Kidney (tissue), 14 donors: ENCODE results near the gene GRIK3. TPM values are rescaled to one million over a fixed set of nuclear protein-coding genes. Genes with fewer than 3 reads are reported as not detected.
A peak's percentile ranks its signal among the peaks of the same experiment; 100 is the strongest.
"Not testable (repeated sequence)": the region's sequence is repeated elsewhere in the genome, so short reads cannot be mapped to it uniquely, and the experiment has no call there.

Experiments
- DNase-seq, 5 donors: peaks; one replicate each; pipeline ENCODE4 v3.0.0-alpha.2; 2013 to 2020
- FAIRE-seq: peaks from 2 replicates; lab custom pipeline; 2012; peaks lifted over from hg19 to GRCh38; lab: Jason Lieb, UNC
- H3K27ac ChIP-seq, 2 donors: one replicate each; pipeline ENCODE4 v1.7.0; 2013; ENCODE audit warnings: low read depth in 2 of 2, low read length in 2 of 2, inconsistent platforms in 1 of 2
- H3K27me3 ChIP-seq: one replicate; pipeline ENCODE4 v1.7.1; 2013; ENCODE audit warnings: low read length, inconsistent platforms; ENCODE audit not compliant: control insufficient read depth, insufficient read depth
- H3K36me3 ChIP-seq, 3 donors: one replicate each; pipeline versions ENCODE4 v1.7.0 to v1.7.1; 2013; ENCODE audit warnings: low read length in 3 of 3, control low read depth in 1 of 3, inconsistent platforms in 1 of 3; ENCODE audit not compliant: insufficient read depth in 3 of 3, control insufficient read depth in 2 of 3
- H3K4me1 ChIP-seq, 3 donors: one replicate each; pipeline versions ENCODE4 v1.7.0 to v1.7.1; 2013; ENCODE audit warnings: low read length in 3 of 3, inconsistent platforms in 1 of 3, low read depth in 1 of 3; ENCODE audit not compliant: control insufficient read depth in 2 of 3, insufficient read depth in 2 of 3
- H3K4me3 ChIP-seq, 3 donors: one replicate each; pipeline versions ENCODE4 v1.7.0 to v1.8.1; 2013; ENCODE audit warnings: low read length in 3 of 3, control low read depth in 1 of 3, inconsistent platforms in 1 of 3
- H3K9ac ChIP-seq, 3 donors: one replicate each; pipeline versions ENCODE4 v1.7.0 to v1.7.1; 2013; ENCODE audit warnings: low read length in 3 of 3, control low read depth in 1 of 3, inconsistent platforms in 1 of 3
- H3K9me3 ChIP-seq, 3 donors: one replicate each; pipeline versions ENCODE4 v1.7.0 to v1.7.1; 2013; ENCODE audit warnings: low read length in 3 of 3, control low read depth in 1 of 3, inconsistent platforms in 1 of 3; ENCODE audit not compliant: control insufficient read depth in 2 of 3, insufficient read depth in 1 of 3
- intact Hi-C: fragments of 100-400 bp; cut with DNase I; formaldehyde crosslinking; loops from one replicate; pipeline ENCODE4 v1.11.1; 2022
- polyA plus RNA-seq: library from polyadenylated mRNA; stranded (reverse); fragments of 350-450 nt; fragmentation: Illumina TruSeq; extraction: RNeasy Lipid Tissue Mini Kit (QIAGEN cat#74804); gene quantifications from one replicate; pipeline ENCODE4 v1.2.3, GENCODE V29; 2014; ENCODE audit warnings: low read depth, low replicate concordance; ENCODE audit not compliant: insufficient read depth
- total RNA-seq: library from RNA; stranded (reverse); fragmentation: NEBNext Ultra II Directional; extraction: Animal tissue kit (Norgen Biotek cat#: 25700); gene quantifications from one replicate; pipeline ENCODE4 v1.2.1, GENCODE V29; 2021
- TF ChIP-seq, protein P1 (sequence below): IDR thresholded peaks from 3 replicates; pipeline ENCODE4 v1.5.1; 2012; ENCODE audit warnings: mild to moderate bottlenecking, moderate library complexity, borderline replicate concordance; ENCODE audit not compliant: insufficient read depth; ENCODE audit errors: extremely low read depth
- donor health status: control.
- donor health status: control.
- donor health status: control.
- donor health status: control.
- donor health status: control.
- donor health status: DM: yes; HTN: yes; CAD: no.
- donor health status: Normal renal cell carcinoma (clear cell type).

Gene GRIK3
- total and polyA plus RNA-seq, 2 donors from 2014 or later, result 0.06 to 0.38 TPM

DNA sequence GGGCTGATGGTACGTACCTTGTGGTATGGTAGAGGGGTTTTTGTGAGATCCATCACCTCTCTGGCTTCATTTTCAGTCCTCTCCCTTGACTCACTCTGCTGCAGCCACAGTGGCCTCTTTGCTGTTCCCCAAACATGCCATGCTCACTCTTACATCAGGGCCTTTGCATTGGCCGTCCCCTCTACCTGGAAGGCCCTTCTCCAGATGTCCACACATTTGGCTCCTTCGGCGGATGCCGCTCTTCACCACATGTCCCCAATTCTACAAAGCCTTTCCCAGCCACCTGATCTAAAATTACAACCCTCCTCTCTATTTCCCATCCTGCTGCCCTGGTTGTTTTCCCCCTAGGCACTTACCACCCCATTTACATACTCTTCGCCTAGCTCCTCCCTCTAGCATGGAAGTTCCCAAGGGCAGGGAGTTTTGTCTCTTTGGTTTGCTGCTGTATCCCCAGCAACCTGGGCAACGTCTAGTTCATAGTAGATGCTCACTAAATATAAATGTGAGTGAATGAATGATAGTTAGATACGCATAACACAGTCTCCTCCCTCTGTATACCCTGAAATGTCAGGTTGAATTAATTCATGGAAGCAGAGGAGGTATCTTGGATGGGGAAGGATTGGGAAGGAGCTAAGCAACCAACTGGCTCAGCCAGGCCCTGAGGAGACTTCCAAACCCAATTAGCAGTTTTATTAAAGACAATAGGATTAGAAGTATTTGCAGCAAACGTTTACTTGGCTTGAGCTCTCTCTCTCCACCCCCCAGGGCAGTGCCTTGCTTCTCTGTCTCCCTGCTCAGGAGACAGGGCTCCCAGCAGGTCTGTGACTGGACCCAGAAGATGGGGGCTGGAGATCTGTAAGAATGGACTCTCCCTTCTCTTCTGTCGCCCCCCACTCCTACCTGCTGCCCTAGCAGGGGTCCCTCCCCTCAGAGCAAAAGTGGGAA, 264.2 kb downstream of the GRIK3 start:
- intact Hi-C loops, result no loop called here
- H3K27ac ChIP-seq, result no peak overlapping the region
- H3K36me3 ChIP-seq, result no peaks in the 10 kb centered on the region
- H3K9me3 ChIP-seq, result no peaks in the 10 kb centered on the region
- no peaks in the 10 kb centered on the region for H3K27me3 ChIP-seq
- no peak for FAIRE-seq
- H3K9ac ChIP-seq, result no peak overlapping the region
- peak in 1 of 5 donors; percentile 6 for DNase-seq
- H3K4me1 ChIP-seq, result no peaks in the 10 kb centered on the region
- TF ChIP-seq, protein P1, sequence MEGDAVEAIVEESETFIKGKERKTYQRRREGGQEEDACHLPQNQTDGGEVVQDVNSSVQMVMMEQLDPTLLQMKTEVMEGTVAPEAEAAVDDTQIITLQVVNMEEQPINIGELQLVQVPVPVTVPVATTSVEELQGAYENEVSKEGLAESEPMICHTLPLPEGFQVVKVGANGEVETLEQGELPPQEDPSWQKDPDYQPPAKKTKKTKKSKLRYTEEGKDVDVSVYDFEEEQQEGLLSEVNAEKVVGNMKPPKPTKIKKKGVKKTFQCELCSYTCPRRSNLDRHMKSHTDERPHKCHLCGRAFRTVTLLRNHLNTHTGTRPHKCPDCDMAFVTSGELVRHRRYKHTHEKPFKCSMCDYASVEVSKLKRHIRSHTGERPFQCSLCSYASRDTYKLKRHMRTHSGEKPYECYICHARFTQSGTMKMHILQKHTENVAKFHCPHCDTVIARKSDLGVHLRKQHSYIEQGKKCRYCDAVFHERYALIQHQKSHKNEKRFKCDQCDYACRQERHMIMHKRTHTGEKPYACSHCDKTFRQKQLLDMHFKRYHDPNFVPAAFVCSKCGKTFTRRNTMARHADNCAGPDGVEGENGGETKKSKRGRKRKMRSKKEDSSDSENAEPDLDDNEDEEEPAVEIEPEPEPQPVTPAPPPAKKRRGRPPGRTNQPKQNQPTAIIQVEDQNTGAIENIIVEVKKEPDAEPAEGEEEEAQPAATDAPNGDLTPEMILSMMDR, result no peak
- H3K4me3 ChIP-seq, result no peak overlapping the region

DNA sequence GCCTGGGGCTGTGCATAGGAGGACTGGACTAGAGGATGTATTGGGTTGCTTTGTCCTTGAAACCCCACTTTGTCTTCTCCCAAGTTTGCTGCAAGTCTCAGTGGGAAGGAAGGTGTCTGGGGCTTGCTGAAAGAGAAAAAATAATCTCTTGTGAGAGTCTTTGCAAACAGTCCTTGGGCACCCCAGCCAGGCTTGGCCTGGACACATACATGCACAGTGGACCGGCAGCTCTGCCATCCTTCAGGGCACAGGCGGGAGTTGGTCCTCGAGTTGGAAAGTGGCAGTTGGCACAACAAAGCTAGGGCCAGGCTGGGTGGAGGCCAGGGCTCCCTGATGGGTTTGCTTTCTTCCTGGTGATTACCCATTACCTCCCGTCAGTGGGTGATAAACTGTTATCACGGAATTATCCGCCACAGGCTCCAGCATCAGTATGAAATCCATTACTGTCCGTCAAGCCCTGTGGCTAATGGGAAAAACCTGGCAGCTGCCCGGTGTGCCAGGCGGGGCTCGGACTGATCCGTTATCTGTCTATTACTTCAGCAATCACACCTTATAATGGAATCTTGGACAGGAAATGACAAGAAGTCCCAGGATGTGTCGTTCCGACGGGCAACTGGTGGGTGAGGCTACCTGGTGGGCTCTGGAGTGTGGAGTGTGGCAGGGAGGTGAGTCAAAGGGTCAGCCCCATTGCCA, 265.7 kb downstream of the GRIK3 start:
- Histone ChIP-seq H3K27ac (no peak overlapping the region), H3K4me3 (no peak overlapping the region), H3K27me3 (no peaks in the 10 kb centered on the region), H3K9me3 (no peaks in the 10 kb centered on the region), H3K9ac (no peak overlapping the region), H3K4me1 (no peaks in the 10 kb centered on the region), H3K36me3 (no peaks in the 10 kb centered on the region)
- TF ChIP-seq, protein P1, result no peak
- DNase-seq, result peak in 1 of 5 donors; percentile 22
- FAIRE-seq, result no peak
- intact Hi-C loops, result no loop called here

DNA sequence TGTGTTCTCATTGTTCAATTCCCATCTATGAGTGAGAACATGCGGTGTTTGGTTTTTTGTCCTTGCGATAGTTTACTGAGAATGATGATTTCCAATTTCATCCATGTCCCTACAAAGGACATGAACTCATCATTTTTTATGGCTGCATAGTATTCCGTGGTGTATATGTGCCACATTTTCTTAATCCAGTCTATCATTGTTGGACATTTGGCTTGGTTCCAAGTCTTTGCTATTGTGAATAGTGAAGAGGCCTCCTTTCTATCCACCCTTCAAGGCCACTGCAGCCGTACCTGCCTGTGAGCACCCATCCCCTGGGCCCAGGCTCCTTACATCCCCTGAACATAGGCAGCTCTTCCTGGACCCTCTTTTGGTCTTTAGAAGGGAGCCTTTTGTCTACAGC, 266.9 kb downstream of the GRIK3 start:
- FAIRE-seq, H3K27me3 ChIP-seq, DNase-seq, H3K9me3 ChIP-seq, H3K36me3 ChIP-seq, H3K9ac ChIP-seq, H3K27ac ChIP-seq, H3K4me3 ChIP-seq, H3K4me1 ChIP-seq, intact Hi-C loops: not testable (repeated sequence)

DNA sequence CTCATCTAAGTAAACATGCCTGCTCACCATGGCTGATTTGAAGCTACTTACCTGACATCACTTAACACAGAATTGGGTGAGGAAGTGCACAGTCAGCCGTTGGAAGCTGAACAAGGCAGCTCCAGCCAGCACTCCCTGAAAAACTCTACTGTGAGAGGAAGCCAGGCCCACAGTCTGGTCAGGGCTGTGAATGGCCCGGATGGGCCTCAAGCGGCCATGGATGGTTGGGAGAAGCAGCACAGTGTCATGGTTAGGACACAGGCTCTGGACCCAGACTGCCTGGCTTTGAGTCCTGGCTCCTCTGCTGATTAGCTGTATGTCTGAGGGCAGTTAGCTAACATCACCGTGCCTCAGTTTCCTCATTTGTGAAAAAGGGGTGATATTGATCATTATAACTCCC, 267.8 kb downstream of the GRIK3 start:
- FAIRE-seq, result no peak

More for the DNA sequence above, 267.8 kb downstream of the GRIK3 start:
- no peak for DNase-seq
- Histone ChIP-seq H3K9me3 (peaks cover 0 to 2% (median 0%) of the 10 kb centered on the region in 3 donors), H3K27me3 (no peaks in the 10 kb centered on the region), H3K27ac (no peak overlapping the region), H3K9ac (no peak overlapping the region), H3K36me3 (no peaks in the 10 kb centered on the region), H3K4me3 (no peak overlapping the region), H3K4me1 (no peaks in the 10 kb centered on the region)
- intact Hi-C loops, result no loop called here
- TF ChIP-seq, protein P1, result no peak
